K562 (cell line): Measurements from ENCODE around the gene BCAS4. TPM values are rescaled to one million over a fixed set of nuclear protein-coding genes. Genes with fewer than 3 reads are reported as not detected.

Experiments used
- ATAC-seq: fragments of 200-7000 bp; cut with Tn5 transposase; 3 replicates; pipeline ENCODE4 v1.9.1; 2020; ENCODE audit warnings: moderate library complexity
- BruUV-seq: library from RNA; stranded (reverse); fragments of 400-500 nt; replicated peaks from 2 replicates; lab custom pipeline; 2021; lab: Mats Ljungman, UMichigan
- CTCF ChIA-PET: fragments of 300-600 bp; formaldehyde crosslinking; extraction: SDS; loops from one replicate; lab custom pipeline; 2021; ENCODE audit warnings: low intra/inter-chr PET ratio; lab: Yijun Ruan, JAX
- POLR2A ChIA-PET: fragments of 300-600, 350-650 bp; sonication (Branson Sonifier 250); formaldehyde crosslinking; extraction: SDS; loops from one replicate; lab custom pipeline; 2021; ENCODE audit warnings: antibody characterized with exemption, inconsistent platforms; lab: Yijun Ruan, JAX
- DNase-seq, 4 experiments: peaks; one replicate each; pipeline versions ENCODE4 v3.0.0 to v3.0.0-alpha.2; 2011 to 2018; ENCODE audit warnings: low spot score in 3 of 4, mixed read lengths in 3 of 4; ENCODE audit errors: extremely low read depth in 1 of 4
- FAIRE-seq: peaks from 2 replicates; lab custom pipeline; 2011; peaks lifted over from hg19 to GRCh38; lab: Jason Lieb, UNC
- H2AFZ ChIP-seq: 2 replicates; pipeline ENCODE4 v1.6.0; 2011; ENCODE audit warnings: low read depth, low read length, control low read depth, inconsistent platforms
- H3K27ac ChIP-seq: fragments of 200-600 bp; 3 replicates; pipeline ENCODE4 v1.8.0; 2011; ENCODE audit warnings: low read depth, mild to moderate bottlenecking, control low read depth, inconsistent platforms, low read length, moderate library complexity, mixed read lengths; ENCODE audit errors: extremely low read depth
- H3K27me3 ChIP-seq, 2 experiments: fragments of 300-600 bp in 1 of 2; 2 replicates in 1 of 2; 3 replicates in 1 of 2; pipeline versions ENCODE4 v1.6.0 to v1.8.0; 2011; ENCODE audit warnings: inconsistent platforms in 2 of 2, low read length in 2 of 2, mild to moderate bottlenecking in 1 of 2, mixed read lengths in 1 of 2, moderate library complexity in 1 of 2; ENCODE audit not compliant: control insufficient read depth in 2 of 2, insufficient read depth in 2 of 2
- H3K36me3 ChIP-seq: fragments of 300-600 bp; 3 replicates; pipeline ENCODE4 v1.8.0; 2011; ENCODE audit warnings: mild to moderate bottlenecking, low read length, inconsistent platforms; ENCODE audit not compliant: control insufficient read depth, insufficient read depth
- H3K4me1 ChIP-seq, 2 experiments: fragments of 200-600 bp in 1 of 2; replicated peaks in 1 of 2; 2 replicates in 1 of 2; 3 replicates in 1 of 2; pipeline versions ENCODE4 v1.5.1 to v1.8.0; 2011; ENCODE audit warnings: inconsistent platforms in 2 of 2, low read length in 2 of 2, mild to moderate bottlenecking in 1 of 2, mixed read lengths in 1 of 2, moderate library complexity in 1 of 2; ENCODE audit not compliant: control insufficient read depth in 2 of 2, insufficient read depth in 2 of 2
- H3K4me2 ChIP-seq: 2 replicates; pipeline ENCODE4 v1.6.1; 2011; ENCODE audit warnings: low read length, control low read depth, inconsistent platforms, mixed read lengths; ENCODE audit not compliant: insufficient read depth
- H3K4me3 ChIP-seq: fragments of 200-600 bp; sonication (generic), shearing (Covaris generic); 2 replicates; pipeline ENCODE4 v1.5.1; 2016; ENCODE audit warnings: control low read depth, inconsistent platforms
- H3K79me2 ChIP-seq: fragments of 200-600 bp; 3 replicates; pipeline ENCODE4 v1.8.0; 2011; ENCODE audit warnings: low read length, inconsistent platforms; ENCODE audit not compliant: control insufficient read depth, insufficient read depth
- H3K9ac ChIP-seq, 2 experiments: 2 replicates each; pipeline versions ENCODE4 v1.6.0 to v1.6.1; 2011; ENCODE audit warnings: low read depth in 2 of 2, low read length in 2 of 2, control low read depth in 1 of 2, inconsistent platforms in 1 of 2, mild to moderate bottlenecking in 1 of 2, mixed read lengths in 1 of 2; ENCODE audit not compliant: insufficient read depth in 1 of 2
- H3K9me1 ChIP-seq: one replicate; pipeline ENCODE4 v1.6.0; 2011; ENCODE audit warnings: inconsistent platforms, mild to moderate bottlenecking, low read length, moderate library complexity; ENCODE audit not compliant: control insufficient read depth, insufficient read depth
- H3K9me3 ChIP-seq: replicated peaks from 2 replicates; pipeline ENCODE4 v1.5.1; 2011; ENCODE audit warnings: low read depth, low read length, inconsistent platforms; ENCODE audit not compliant: control insufficient read depth, insufficient read depth
- H4K20me1 ChIP-seq: replicated peaks from 2 replicates; pipeline ENCODE4 v1.6.1; 2011; ENCODE audit warnings: low read length, inconsistent platforms, mixed read lengths; ENCODE audit not compliant: control insufficient read depth, insufficient read depth
- NFIC ChIP-seq: fragments of 450-650 bp; IDR thresholded peaks from 2 replicates; pipeline ENCODE4 v1.6.1; 2017; ENCODE audit warnings: mild to moderate bottlenecking, inconsistent platforms
- SMARCA5 ChIP-seq: fragments of 450-650 bp; IDR thresholded peaks from 2 replicates; pipeline ENCODE4 v1.6.1; 2016
- SPI1 ChIP-seq: IDR thresholded peaks from 2 replicates; pipeline ENCODE4 v1.6.1; 2011; ENCODE audit warnings: low read depth, low read length, control low read depth, borderline replicate concordance
- WGBS: fragments of 100-300 bp; shearing (Covaris generic); methylation state at CpG from one replicate; pipeline ENCODE4 v1.1.6; 2016; ENCODE audit warnings: low coverage, mixed read lengths; ENCODE audit not compliant: insufficient coverage; ENCODE audit errors: missing lambda C conversion rate; 5-methylcytosine and 5-hydroxymethylcytosine counted together
- in situ Hi-C: fragments of 300-500 bp; cut with MboI; formaldehyde crosslinking; loops from 4 replicates; pipeline ENCODE4 v1.15.0; 2018; ENCODE audit warnings: inconsistent platforms, mixed read lengths
- intact Hi-C: fragments of 100-400 bp; cut with micrococcal nuclease; formaldehyde crosslinking; loops from 2 replicates; pipeline ENCODE4 v1.14.2; 2022
- polyA plus RNA-seq, 8 experiments: library from polyadenylated mRNA; depleted of rRNA in 4 of 8; stranded (reverse) in 5 of 8; unstranded in 3 of 8; fragments of >200 nt; fragmentation: Nextera tagmentation in 2 of 8; fragmentation: Illumina TruSeq in 1 of 8; extraction: Ambion mirVana in 2 of 8; extraction: Trizol in 1 of 8; gene quantifications; 2 replicates each; pipeline versions ENCODE4 v1.2.1 to v1.2.3, GENCODE V29; 2011 to 2014; ENCODE audit warnings: inconsistent platforms in 1 of 8, missing spikeins in 1 of 8
- total RNA-seq, 7 experiments: library from RNA; depleted of rRNA in 6 of 7; stranded (reverse); fragments of >200 nt in 6 of 7; fragmentation: Illumina TruSeq in 2 of 7; extraction: Trizol in 2 of 7; gene quantifications; 2 replicates each; pipeline versions ENCODE4 v1.2.1 to v1.2.3, GENCODE V29; 2011 to 2021; ENCODE audit warnings: low replicate concordance in 1 of 7
- TF ChIP-seq, protein P1 (sequence below): IDR thresholded peaks from 2 replicates; pipeline ENCODE4 v1.6.1; 2014; ENCODE audit warnings: antibody characterized with exemption
- TF ChIP-seq, protein P2 (sequence below), 3 experiments: fragments of 200-800 bp in 1 of 3; fragments of 250-450 bp in 1 of 3; fragments of 450-650 bp in 1 of 3; sonication (Bioruptor Pico) in 1 of 3; sonication (Bioruptor generic) in 1 of 3; formaldehyde crosslinking in 1 of 3; IDR thresholded peaks; 2 replicates each; pipeline versions ENCODE4 v1.6.1 to v1.8.0; 2016 to 2022; ENCODE audit warnings: mild to moderate bottlenecking in 2 of 3, missing genetic modification characterization in 2 of 3, missing compliant biosample characterization in 1 of 3, moderate library complexity in 1 of 3

BCAS4 gene
- total and polyA plus RNA-seq, 9 of the 15 experiments (the other 6 are each of a cell fraction or from before 2014, with no cell fraction given), result 0.15 to 2.3 (median 0.47) TPM

DNA sequence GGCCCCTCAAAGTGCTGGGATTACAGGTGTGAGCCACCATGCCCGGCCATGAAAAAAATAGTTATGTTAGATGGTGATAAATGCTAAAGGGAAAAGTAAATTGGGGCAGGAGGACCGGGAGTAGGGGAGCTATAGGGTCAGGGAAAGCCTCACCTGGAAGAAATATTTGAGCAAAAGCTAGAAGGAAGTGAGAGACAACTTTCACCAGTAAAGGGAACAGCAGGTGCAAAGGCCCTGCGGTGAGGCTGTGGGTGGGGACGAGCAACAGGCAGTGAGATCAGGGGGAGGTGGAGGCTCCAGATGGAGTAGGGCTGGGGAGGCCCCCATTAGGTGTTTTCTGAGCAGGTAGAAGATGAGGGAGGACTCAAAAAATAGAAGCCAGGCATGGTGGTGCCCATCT lies 16.0 kb downstream of the BCAS4 start (continued):
- TF ChIP-seq, protein P1, sequence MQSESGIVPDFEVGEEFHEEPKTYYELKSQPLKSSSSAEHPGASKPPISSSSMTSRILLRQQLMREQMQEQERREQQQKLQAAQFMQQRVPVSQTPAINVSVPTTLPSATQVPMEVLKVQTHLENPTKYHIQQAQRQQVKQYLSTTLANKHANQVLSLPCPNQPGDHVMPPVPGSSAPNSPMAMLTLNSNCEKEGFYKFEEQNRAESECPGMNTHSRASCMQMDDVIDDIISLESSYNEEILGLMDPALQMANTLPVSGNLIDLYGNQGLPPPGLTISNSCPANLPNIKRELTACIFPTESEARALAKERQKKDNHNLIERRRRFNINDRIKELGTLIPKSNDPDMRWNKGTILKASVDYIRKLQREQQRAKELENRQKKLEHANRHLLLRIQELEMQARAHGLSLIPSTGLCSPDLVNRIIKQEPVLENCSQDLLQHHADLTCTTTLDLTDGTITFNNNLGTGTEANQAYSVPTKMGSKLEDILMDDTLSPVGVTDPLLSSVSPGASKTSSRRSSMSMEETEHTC, result no peak
- TF ChIP-seq, protein P2, sequence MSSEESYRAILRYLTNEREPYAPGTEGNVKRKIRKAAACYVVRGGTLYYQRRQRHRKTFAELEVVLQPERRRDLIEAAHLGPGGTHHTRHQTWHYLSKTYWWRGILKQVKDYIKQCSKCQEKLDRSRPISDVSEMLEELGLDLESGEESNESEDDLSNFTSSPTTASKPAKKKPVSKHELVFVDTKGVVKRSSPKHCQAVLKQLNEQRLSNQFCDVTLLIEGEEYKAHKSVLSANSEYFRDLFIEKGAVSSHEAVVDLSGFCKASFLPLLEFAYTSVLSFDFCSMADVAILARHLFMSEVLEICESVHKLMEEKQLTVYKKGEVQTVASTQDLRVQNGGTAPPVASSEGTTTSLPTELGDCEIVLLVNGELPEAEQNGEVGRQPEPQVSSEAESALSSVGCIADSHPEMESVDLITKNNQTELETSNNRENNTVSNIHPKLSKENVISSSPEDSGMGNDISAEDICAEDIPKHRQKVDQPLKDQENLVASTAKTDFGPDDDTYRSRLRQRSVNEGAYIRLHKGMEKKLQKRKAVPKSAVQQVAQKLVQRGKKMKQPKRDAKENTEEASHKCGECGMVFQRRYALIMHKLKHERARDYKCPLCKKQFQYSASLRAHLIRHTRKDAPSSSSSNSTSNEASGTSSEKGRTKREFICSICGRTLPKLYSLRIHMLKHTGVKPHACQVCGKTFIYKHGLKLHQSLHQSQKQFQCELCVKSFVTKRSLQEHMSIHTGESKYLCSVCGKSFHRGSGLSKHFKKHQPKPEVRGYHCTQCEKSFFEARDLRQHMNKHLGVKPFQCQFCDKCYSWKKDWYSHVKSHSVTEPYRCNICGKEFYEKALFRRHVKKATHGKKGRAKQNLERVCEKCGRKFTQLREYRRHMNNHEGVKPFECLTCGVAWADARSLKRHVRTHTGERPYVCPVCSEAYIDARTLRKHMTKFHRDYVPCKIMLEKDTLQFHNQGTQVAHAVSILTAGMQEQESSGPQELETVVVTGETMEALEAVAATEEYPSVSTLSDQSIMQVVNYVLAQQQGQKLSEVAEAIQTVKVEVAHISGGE (CRISPR knock-in tag; IDR thresholded peaks at IDR 0.05), result peak in 1 of 3 experiments; percentile 85; a peak in 1 of 6 replicates
- TF ChIP-seq NFIC, result no peak
- TF ChIP-seq SMARCA5, result 0 out of 2 replicates have a peak, but pooled peaks have one; percentile 22
- TF ChIP-seq, all 486 proteins: peak for 4

DNA sequence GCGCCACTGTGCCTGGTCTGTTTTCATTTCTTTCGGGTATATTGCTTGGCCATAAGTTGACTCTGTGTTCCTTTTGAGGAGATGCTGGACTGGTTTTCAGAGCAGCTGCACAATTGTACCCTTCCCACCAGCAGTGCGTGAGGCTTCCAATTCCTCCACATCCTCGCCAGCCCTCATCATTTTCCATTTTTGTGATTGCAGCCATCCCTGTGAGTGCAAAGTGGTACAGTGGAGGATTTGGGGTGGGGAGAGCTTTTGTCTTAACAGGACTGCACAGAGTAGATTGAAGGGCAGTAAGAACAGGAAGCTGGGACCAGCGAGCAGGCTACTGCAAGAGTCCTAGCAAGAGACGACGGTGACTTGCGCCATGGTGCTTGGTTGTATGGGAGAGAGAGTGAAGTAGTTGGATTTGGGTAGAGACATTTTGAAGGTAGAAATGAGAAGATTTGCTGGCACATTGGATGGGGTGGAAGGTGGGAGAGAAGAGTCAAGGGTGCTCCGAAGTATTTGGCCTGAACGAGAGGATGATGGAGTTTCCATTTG lies 18.3 kb downstream of the BCAS4 start:
- in situ Hi-C loops (loop anchor here (10.0 kb wide), 1 partner anchor 122 kb away; the partner anchor contains the start of gene ADNP), intact Hi-C loops (no loop called here)
- H3K9me3 ChIP-seq, result no peaks in the 10 kb centered on the region
- ChIA-PET POLR2A (interaction anchor here (0.6 to 1.3 kb wide), 3 partner anchors 18 to 336 kb away, joined by 3 read pairs; partner anchors contain the start of genes ADNP and BCAS4), CTCF (no interaction called here)
- ATAC-seq (no peak), DNase-seq (no peak), FAIRE-seq (no peak)
- no peak overlapping the region for H3K4me3 ChIP-seq
- no peaks in the 10 kb centered on the region for H3K27me3 ChIP-seq
- no peak overlapping the region for H3K4me2 ChIP-seq
- no peaks in the 10 kb centered on the region for H3K79me2 ChIP-seq
- no peak overlapping the region for H3K9ac ChIP-seq
- no peak overlapping the region for H3K27ac ChIP-seq
- WGBS, result 45% methylated on average over 10 of the region's 10 CpGs
- H3K4me1 ChIP-seq, result peaks cover 2 to 4% of the 10 kb centered on the region in 2 experiments; a peak in 3 of 5 replicates
- TF ChIP-seq, protein P2 (CRISPR knock-in tag; IDR thresholded peaks at IDR 0.05), result peak in 1 of 3 experiments; percentile 90; a peak in 1 of 6 replicates
- TF ChIP-seq SPI1, result no peak
- TF ChIP-seq, all 486 proteins: peak for 1
- Histone ChIP-seq H2AFZ (peak overlapping the region; percentile 8; the same call in 1 of the 2 replicates), H4K20me1 (no peaks in the 10 kb centered on the region), H3K9me1 (no peaks in the 10 kb centered on the region), H3K36me3 (no peaks in the 10 kb centered on the region)
- BruUV-seq, result no TSS peak
